Loucy (cell line): ENCODE results near the gene NPIPB12.
"Not testable (repeated sequence)": the region's sequence is repeated elsewhere in the genome, so short reads cannot be mapped to it uniquely, and the experiment has no call there.

Experiments
- CTCF ChIP-seq: fragments of 200-600 bp; sonication (generic); conservative IDR thresholded peaks from 2 replicates; pipeline ENCODE4 v1.5.1; 2014; ENCODE audit warnings: mild to moderate bottlenecking, antibody characterized with exemption, low read length
- EZH2phosphoT487 ChIP-seq: fragments of 200-600 bp; IDR thresholded peaks from 2 replicates; pipeline ENCODE4 v1.6.1; 2018; ENCODE audit warnings: antibody characterized with exemption, mild to moderate bottlenecking, moderate library complexity, borderline replicate concordance

- TF ChIP-seq CTCF, EZH2phosphoT487: not testable (repeated sequence)
These were observed at the start of gene NPIPB12 for GRCh38 chr16:29506308-29506707.
